K562 (cell line): Measurements from ENCODE around the gene PET117. TPM values are rescaled to one million over a fixed set of nuclear protein-coding genes. Genes with fewer than 3 reads are reported as not detected.
A peak's percentile ranks its signal among the peaks of the same experiment; 100 is the strongest.

Experiments used
- ATF1 ChIP-seq, 2 experiments: fragments of 450-650 bp in 1 of 2; IDR thresholded peaks; 2 replicates each; pipeline ENCODE4 v1.6.1; 2016; ENCODE audit warnings: missing compliant biosample characterization in 1 of 2, missing genetic modification characterization in 1 of 2
- CCNT2 ChIP-seq: IDR thresholded peaks from 2 replicates; pipeline ENCODE4 v1.6.1; 2011; ENCODE audit warnings: borderline replicate concordance, low read depth, mild to moderate bottlenecking, moderate library complexity, mixed read lengths, low read length; ENCODE audit not compliant: insufficient read length; ENCODE audit errors: extremely low read depth
- ELF1 ChIP-seq: fragments of 200-800 bp; sonication (Bioruptor generic); IDR thresholded peaks from 2 replicates; pipeline ENCODE4 v1.6.1; 2016; ENCODE audit warnings: missing genetic modification characterization, missing compliant biosample characterization
- ELK3 ChIP-seq: fragments of 450-650 bp; formaldehyde crosslinking; IDR thresholded peaks from 2 replicates; pipeline ENCODE4 v1.4.0; 2020; ENCODE audit warnings: mild to moderate bottlenecking
- EP300 ChIP-seq: IDR thresholded peaks from 2 replicates; pipeline ENCODE4 v1.6.1; 2012; ENCODE audit warnings: low read length, improper control_type of control experiment
- ETV6 ChIP-seq, 3 experiments: fragments of 150-350 bp in 1 of 3; sonication (generic) in 1 of 3; formaldehyde crosslinking in 1 of 3; IDR thresholded peaks; 2 replicates each; pipeline versions ENCODE4 v1.6.1 to v1.8.0; 2014 to 2022; ENCODE audit warnings: borderline replicate concordance in 2 of 3, low read depth in 2 of 3, antibody characterized with exemption in 1 of 3, low read length in 1 of 3, mild to moderate bottlenecking in 1 of 3, missing genetic modification reagents in 1 of 3
- FOXJ2 ChIP-seq: fragments of 200-800 bp; sonication (Bioruptor generic); IDR thresholded peaks from 2 replicates; pipeline ENCODE4 v1.6.1; 2016; ENCODE audit warnings: missing genetic modification characterization, missing compliant biosample characterization
- MAZ ChIP-seq, 2 experiments: fragments of 450-650 bp in 1 of 2; sonication (generic) in 1 of 2; formaldehyde crosslinking; IDR thresholded peaks in 1 of 2; conservative IDR thresholded peaks in 1 of 2; 2 replicates each; pipeline versions ENCODE4 v1.4.0 to v1.5.0; 2020; ENCODE audit warnings: mild to moderate bottlenecking in 1 of 2, missing genetic modification reagents in 1 of 2
- NFATC3 ChIP-seq: fragments of 450-650 bp; IDR thresholded peaks from 2 replicates; pipeline ENCODE4 v1.6.1; 2017; ENCODE audit warnings: mild to moderate bottlenecking
- NFIX ChIP-seq: fragments of 250-450 bp; sonication (Bioruptor Pico); IDR thresholded peaks from 2 replicates; pipeline ENCODE4 v1.4.0; 2020; ENCODE audit warnings: low read depth, mild to moderate bottlenecking, moderate library complexity
- NFRKB ChIP-seq: fragments of 450-650 bp; IDR thresholded peaks from 2 replicates; pipeline ENCODE4 v1.6.1; 2016; ENCODE audit warnings: low read depth
- PRMT5 ChIP-seq: sonication (generic); formaldehyde crosslinking; IDR thresholded peaks from 2 replicates; pipeline ENCODE4 v1.5.0; 2020; ENCODE audit warnings: missing genetic modification reagents
- RHOXF2B ChIP-seq: fragments of 250-450 bp; sonication (Bioruptor Pico); conservative IDR thresholded peaks from 2 replicates; pipeline ENCODE4 v1.5.1; 2021
- SLC30A9 ChIP-seq: fragments of 250-450 bp; sonication (Bioruptor Pico); IDR thresholded peaks from 2 replicates; pipeline ENCODE4 v1.8.0; 2022; ENCODE audit warnings: mild to moderate bottlenecking, moderate library complexity
- SNAPC5 ChIP-seq: fragments of 250-450 bp; sonication (Bioruptor Pico); IDR thresholded peaks from 2 replicates; pipeline ENCODE4 v1.8.0; 2021; ENCODE audit warnings: moderate library complexity, mild to moderate bottlenecking, inconsistent platforms
- TBP ChIP-seq: optimal IDR thresholded peaks from 2 replicates; pipeline ENCODE3; 2011; ENCODE audit warnings: low read depth, low read length, improper control_type of control experiment
- TCF7 ChIP-seq: sonication (generic); IDR thresholded peaks from 2 replicates; pipeline ENCODE4 v1.6.1; 2016; ENCODE audit warnings: antibody characterized with exemption, borderline replicate concordance
- XRCC4 ChIP-seq: IDR thresholded peaks from one replicate; pipeline ENCODE4 v1.6.1; 2011; ENCODE audit not compliant: insufficient read depth, insufficient read length; ENCODE audit errors: extremely low read depth
- ZBTB12 ChIP-seq: fragments of 250-450 bp; sonication (Bioruptor Pico); IDR thresholded peaks from 2 replicates; pipeline ENCODE4 v1.4.0; 2020
- ZBTB49 ChIP-seq: sonication (generic); formaldehyde crosslinking; IDR thresholded peaks from 2 replicates; pipeline ENCODE4 v1.8.0; 2022; ENCODE audit warnings: missing genetic modification reagents, mild to moderate bottlenecking, borderline replicate concordance
- ZNF57 ChIP-seq: fragments of 450-650 bp; formaldehyde crosslinking; IDR thresholded peaks from 2 replicates; pipeline ENCODE4 v1.4.0; 2020; ENCODE audit warnings: mild to moderate bottlenecking, moderate library complexity
- ZNF717 ChIP-seq: fragments of 250-450 bp; sonication (Bioruptor Pico); IDR thresholded peaks from 2 replicates; pipeline ENCODE4 v1.5.0; 2021
- ZNF79 ChIP-seq: fragments of 250-450 bp; sonication (Bioruptor Pico); IDR thresholded peaks from 2 replicates; pipeline ENCODE4 v1.4.0; 2020; ENCODE audit warnings: low read depth, mild to moderate bottlenecking, moderate library complexity
- polyA plus RNA-seq, 8 experiments: library from polyadenylated mRNA; depleted of rRNA in 4 of 8; stranded (reverse) in 5 of 8; unstranded in 3 of 8; fragments of >200 nt; fragmentation: Nextera tagmentation in 2 of 8; fragmentation: Illumina TruSeq in 1 of 8; extraction: Ambion mirVana in 2 of 8; extraction: Trizol in 1 of 8; gene quantifications; 2 replicates each; pipeline versions ENCODE4 v1.2.1 to v1.2.3, GENCODE V29; 2011 to 2014; ENCODE audit warnings: inconsistent platforms in 1 of 8, missing spikeins in 1 of 8
- total RNA-seq, 7 experiments: library from RNA; depleted of rRNA in 6 of 7; stranded (reverse); fragments of >200 nt in 6 of 7; fragmentation: Illumina TruSeq in 2 of 7; extraction: Trizol in 2 of 7; gene quantifications; 2 replicates each; pipeline versions ENCODE4 v1.2.1 to v1.2.3, GENCODE V29; 2011 to 2021; ENCODE audit warnings: low replicate concordance in 1 of 7

Gene PET117
- total and polyA plus RNA-seq, 9 of the 15 experiments (the other 6 are each of a cell fraction or from before 2014, with no cell fraction given): 7.1 to 18.2 (median 12.4) TPM

- TF ChIP-seq ETV6 (IDR thresholded peaks at IDR 0.05; ENCODE audit: borderline replicate concordance in 1 of 2, low read depth in 2 of 2, low read length in 1 of 2): no peak
- no peak for TF ChIP-seq ETV6 (CRISPR knock-in tag; IDR thresholded peaks at IDR 0.05; ENCODE audit: borderline replicate concordance)
- peak; percentile 71 for TF ChIP-seq CCNT2
- no peak for TF ChIP-seq ZNF79 (CRISPR knock-in tag)
- TF ChIP-seq SLC30A9 (CRISPR knock-in tag): no peak
- peak; percentile 43; the same call in 1 of the 2 replicates for TF ChIP-seq ZBTB12 (CRISPR knock-in tag)
- TF ChIP-seq RHOXF2B (CRISPR knock-in tag): no peak
- TF ChIP-seq ELK3: no peak
- TF ChIP-seq XRCC4: no peak
- peak; percentile 51 to 79; a peak in 3 of 4 replicates for TF ChIP-seq MAZ (CRISPR knock-in tag; conservative IDR thresholded peaks at IDR 0.05 in 1 of 2, IDR thresholded peaks at IDR 0.05 in 1 of 2)
- TF ChIP-seq TCF7: 0 out of 2 replicates have a peak, but pooled peaks have one; percentile 21
- no peak for TF ChIP-seq ZNF57 (CRISPR knock-in tag)
- no peak for TF ChIP-seq NFRKB
- TF ChIP-seq ZBTB49 (CRISPR knock-in tag): no peak
- no peak for TF ChIP-seq EP300
- no peak for TF ChIP-seq NFATC3
- TF ChIP-seq ZNF717 (CRISPR knock-in tag): no peak
- TF ChIP-seq TBP: peak; percentile 57
- TF ChIP-seq SNAPC5 (CRISPR knock-in tag): no peak
- TF ChIP-seq ELF1 (tag): peak; percentile 35; the same call in 1 of the 2 replicates
- no peak for TF ChIP-seq NFIX (CRISPR knock-in tag)
- TF ChIP-seq ATF1 (CRISPR knock-in tag; IDR thresholded peaks at IDR 0.05): no peak; the same call in 1 of the 2 replicates
- TF ChIP-seq ATF1 (tag; IDR thresholded peaks at IDR 0.05): peak; percentile 70
- TF ChIP-seq FOXJ2 (tag): no peak
- TF ChIP-seq PRMT5 (CRISPR knock-in tag): 0 out of 2 replicates have a peak, but pooled peaks have one; percentile 30
Observed at GRCh38 chr20:18137412-18138265, at the start of gene PET117, which contains the start of gene KAT14 (continued).
